Fibroblast of lung (primary cell): ENCODE measurements around the gene LDLRAD4.

Experiments
- EZH2 ChIP-seq: IDR thresholded peaks from 2 replicates; pipeline ENCODE4 v1.5.1; 2012; ENCODE audit warnings: low read length, control low read depth, mild to moderate bottlenecking; ENCODE audit errors: missing control alignments
- TF ChIP-seq, protein P1 (sequence below), 2 donors: IDR thresholded peaks in 1 of 2; conservative IDR thresholded peaks in 1 of 2; 1 replicate in 1 of 2; 2 replicates in 1 of 2; pipeline ENCODE4 v1.5.1; 2011 to 2012; ENCODE audit warnings: low read length in 2 of 2, control low read depth in 1 of 2, inconsistent platforms in 1 of 2, low read depth in 1 of 2, mild to moderate bottlenecking in 1 of 2

GRCh38 chr18:13382954-13383827 lies 164.6 kb downstream of the LDLRAD4 start:
- TF ChIP-seq, protein P1, sequence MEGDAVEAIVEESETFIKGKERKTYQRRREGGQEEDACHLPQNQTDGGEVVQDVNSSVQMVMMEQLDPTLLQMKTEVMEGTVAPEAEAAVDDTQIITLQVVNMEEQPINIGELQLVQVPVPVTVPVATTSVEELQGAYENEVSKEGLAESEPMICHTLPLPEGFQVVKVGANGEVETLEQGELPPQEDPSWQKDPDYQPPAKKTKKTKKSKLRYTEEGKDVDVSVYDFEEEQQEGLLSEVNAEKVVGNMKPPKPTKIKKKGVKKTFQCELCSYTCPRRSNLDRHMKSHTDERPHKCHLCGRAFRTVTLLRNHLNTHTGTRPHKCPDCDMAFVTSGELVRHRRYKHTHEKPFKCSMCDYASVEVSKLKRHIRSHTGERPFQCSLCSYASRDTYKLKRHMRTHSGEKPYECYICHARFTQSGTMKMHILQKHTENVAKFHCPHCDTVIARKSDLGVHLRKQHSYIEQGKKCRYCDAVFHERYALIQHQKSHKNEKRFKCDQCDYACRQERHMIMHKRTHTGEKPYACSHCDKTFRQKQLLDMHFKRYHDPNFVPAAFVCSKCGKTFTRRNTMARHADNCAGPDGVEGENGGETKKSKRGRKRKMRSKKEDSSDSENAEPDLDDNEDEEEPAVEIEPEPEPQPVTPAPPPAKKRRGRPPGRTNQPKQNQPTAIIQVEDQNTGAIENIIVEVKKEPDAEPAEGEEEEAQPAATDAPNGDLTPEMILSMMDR (conservative IDR thresholded peaks at IDR 0.05 in 1 of 2, IDR thresholded peaks at IDR 0.05 in 1 of 2; ENCODE audit: low read depth in 1 of 2, low read length in 2 of 2), result no peak
- no peak for TF ChIP-seq EZH2
